ENCODE results near the gene KLK11. TPM values are rescaled to one million over a fixed set of nuclear protein-coding genes. Genes with fewer than 3 reads are reported as not detected.

Gene KLK11
- total RNA-seq, 2 donors from 2014 or later = not detected

GRCh38 chr19:51047031-51047335, 20.6 kb upstream of the KLK11 start:
- Mint-ChIP-seq H3K4me1 (ENCODE audit: low read depth) (no peaks in the 10 kb centered on the region), H3K27me3 (ENCODE audit: low read depth) (peaks cover 15% of the 10 kb centered on the region), H3K4me3 (no peak overlapping the region), H3K27ac (no peak overlapping the region), H3K36me3 (ENCODE audit: insufficient read depth in 2 of 2) (peaks cover 0 to 2% of the 10 kb centered on the region in 2 donors), H3K9me3 (peaks cover 0 to 2% of the 10 kb centered on the region in 2 donors)
- DNase-seq (no peak), ATAC-seq (replicated peaks in 1 of 2) (no peak)

- H3K27ac Mint-ChIP-seq = no peak overlapping the region
- no peaks in the 10 kb centered on the region for H3K36me3 Mint-ChIP-seq (ENCODE audit: insufficient read depth in 2 of 2)
- no peak for ATAC-seq (replicated peaks in 1 of 2)
- DNase-seq = no peak
- H3K4me1 Mint-ChIP-seq (ENCODE audit: low read depth) = no peaks in the 10 kb centered on the region
- H3K9me3 Mint-ChIP-seq = no peaks in the 10 kb centered on the region
- H3K4me3 Mint-ChIP-seq = no peak overlapping the region
- H3K27me3 Mint-ChIP-seq (ENCODE audit: low read depth) = peaks cover 14% of the 10 kb centered on the region
These were observed 17.9 kb upstream of the KLK11 start for GRCh38 chr19:51044327-51044726.

GRCh38 chr19:51043497-51043896, 17.1 kb upstream of the KLK11 start:
- Mint-ChIP-seq H3K27ac (no peak overlapping the region), H3K4me1 (ENCODE audit: low read depth) (no peaks in the 10 kb centered on the region), H3K27me3 (ENCODE audit: low read depth) (peaks cover 6% of the 10 kb centered on the region), H3K36me3 (ENCODE audit: insufficient read depth in 2 of 2) (no peaks in the 10 kb centered on the region), H3K9me3 (no peaks in the 10 kb centered on the region), H3K4me3 (no peak overlapping the region)
- DNase-seq = no peak
- ATAC-seq (replicated peaks in 1 of 2) = no peak

- H3K27ac Mint-ChIP-seq = no peak overlapping the region
- H3K4me1 Mint-ChIP-seq (ENCODE audit: low read depth) = no peaks in the 10 kb centered on the region
- no peak for DNase-seq
- H3K4me3 Mint-ChIP-seq = no peak overlapping the region
- no peaks in the 10 kb centered on the region for H3K9me3 Mint-ChIP-seq
- peaks cover 6% of the 10 kb centered on the region for H3K27me3 Mint-ChIP-seq (ENCODE audit: low read depth)
- no peak for ATAC-seq (replicated peaks in 1 of 2)
- no peaks in the 10 kb centered on the region for H3K36me3 Mint-ChIP-seq (ENCODE audit: insufficient read depth in 2 of 2)
These were observed 13.7 kb upstream of the KLK11 start for GRCh38 chr19:51040151-51040550.

GRCh38 chr19:51036519-51036918, 10.1 kb upstream of the KLK11 start:
- ATAC-seq (replicated peaks in 1 of 2) (no peak), DNase-seq (no peak)
- H3K36me3 Mint-ChIP-seq (ENCODE audit: insufficient read depth in 2 of 2) = no peaks in the 10 kb centered on the region
- H3K4me3 Mint-ChIP-seq = no peak overlapping the region
- H3K4me1 Mint-ChIP-seq (ENCODE audit: low read depth) = no peaks in the 10 kb centered on the region
- H3K9me3 Mint-ChIP-seq = no peaks in the 10 kb centered on the region
- no peak overlapping the region for H3K27ac Mint-ChIP-seq
- peaks cover 21% of the 10 kb centered on the region for H3K27me3 Mint-ChIP-seq (ENCODE audit: low read depth)

GRCh38 chr19:51034704-51035103, 8.3 kb upstream of the KLK11 start, which contains the start of gene KLK12:
Gene KLK12, minus strand, starts transcription at chr19:51035002. Its CDS starts 381 bp downstream, at chr19:51034621.
- no peaks in the 10 kb centered on the region for H3K9me3 Mint-ChIP-seq
- H3K27ac Mint-ChIP-seq = no peak within 1 kb of the TSS
- H3K27me3 Mint-ChIP-seq (ENCODE audit: low read depth) = peaks cover 21% of the 10 kb centered on the region
- H3K4me3 Mint-ChIP-seq = no peak within 1 kb of the TSS
- no peak for DNase-seq
- no peaks in the 10 kb centered on the region for H3K36me3 Mint-ChIP-seq (ENCODE audit: insufficient read depth in 2 of 2)
- no peaks in the 10 kb centered on the region for H3K4me1 Mint-ChIP-seq (ENCODE audit: low read depth)
- ATAC-seq (replicated peaks in 1 of 2) = no peak

GRCh38 chr19:51031880-51032225, 5.4 kb upstream of the KLK11 start:
- Mint-ChIP-seq H3K36me3 (ENCODE audit: insufficient read depth in 2 of 2) (no peaks in the 10 kb centered on the region), H3K9me3 (no peaks in the 10 kb centered on the region), H3K27ac (no peak overlapping the region), H3K4me1 (ENCODE audit: low read depth) (no peaks in the 10 kb centered on the region), H3K4me3 (no peak overlapping the region), H3K27me3 (ENCODE audit: low read depth) (peaks cover 31% of the 10 kb centered on the region)
- DNase-seq (no peak), ATAC-seq (replicated peaks in 1 of 2) (no peak)

- no peak for ATAC-seq (replicated peaks in 1 of 2)
- no peak for DNase-seq
- Mint-ChIP-seq H3K4me1 (ENCODE audit: low read depth) (no peaks in the 10 kb centered on the region), H3K9me3 (no peaks in the 10 kb centered on the region), H3K27me3 (ENCODE audit: low read depth) (peaks cover 36% of the 10 kb centered on the region), H3K36me3 (ENCODE audit: insufficient read depth in 2 of 2) (no peaks in the 10 kb centered on the region), H3K27ac (no peak overlapping the region), H3K4me3 (no peak overlapping the region)
These were observed 4.9 kb upstream of the KLK11 start for GRCh38 chr19:51031220-51031879.

- H3K27me3 Mint-ChIP-seq (ENCODE audit: low read depth) = peaks cover 34% of the 10 kb centered on the region
These were observed 4.2 kb upstream of the KLK11 start for GRCh38 chr19:51030631-51031030.

GRCh38 chr19:51029718-51030117, 3.3 kb upstream of the KLK11 start:
- Mint-ChIP-seq H3K4me3 (no peak overlapping the region), H3K27ac (no peak overlapping the region), H3K4me1 (ENCODE audit: low read depth) (no peaks in the 10 kb centered on the region), H3K27me3 (ENCODE audit: low read depth) (peaks cover 25% of the 10 kb centered on the region), H3K9me3 (no peaks in the 10 kb centered on the region), H3K36me3 (ENCODE audit: insufficient read depth in 2 of 2) (no peaks in the 10 kb centered on the region)
- no peak for ATAC-seq (replicated peaks in 1 of 2)
- no peak for DNase-seq

More at GRCh38 chr19:51030631-51031030, 4.2 kb upstream of the KLK11 start:
- no peaks in the 10 kb centered on the region for H3K36me3 Mint-ChIP-seq (ENCODE audit: insufficient read depth in 2 of 2)
- H3K4me1 Mint-ChIP-seq (ENCODE audit: low read depth) = no peaks in the 10 kb centered on the region
- no peak for DNase-seq
- H3K27ac Mint-ChIP-seq = no peak overlapping the region
- ATAC-seq (replicated peaks in 1 of 2) = no peak
- H3K4me3 Mint-ChIP-seq = no peak overlapping the region
- H3K9me3 Mint-ChIP-seq = no peaks in the 10 kb centered on the region

- H3K4me3 Mint-ChIP-seq = no peak overlapping the region
- H3K27ac Mint-ChIP-seq = no peak overlapping the region
- ATAC-seq (replicated peaks in 1 of 2) = no peak
- peaks cover 14% of the 10 kb centered on the region for H3K27me3 Mint-ChIP-seq (ENCODE audit: low read depth)
- no peaks in the 10 kb centered on the region for H3K9me3 Mint-ChIP-seq
- no peaks in the 10 kb centered on the region for H3K36me3 Mint-ChIP-seq (ENCODE audit: insufficient read depth in 2 of 2)
- no peaks in the 10 kb centered on the region for H3K4me1 Mint-ChIP-seq (ENCODE audit: low read depth)
- DNase-seq = no peak
These were observed 1.5 kb upstream of the KLK11 start for GRCh38 chr19:51027873-51028272.

GRCh38 chr19:51027126-51027806, 850 bp upstream of the KLK11 start:
- Mint-ChIP-seq H3K27me3 (ENCODE audit: low read depth) (peaks cover 14% of the 10 kb centered on the region), H3K27ac (no peak overlapping the region), H3K4me1 (ENCODE audit: low read depth) (no peaks in the 10 kb centered on the region), H3K36me3 (ENCODE audit: insufficient read depth in 2 of 2) (no peaks in the 10 kb centered on the region), H3K4me3 (no peak overlapping the region), H3K9me3 (no peaks in the 10 kb centered on the region)
- DNase-seq (no peak), ATAC-seq (replicated peaks in 1 of 2) (no peak)

GRCh38 chr19:51025809-51026553, 435 bp downstream of the KLK11 start:
- Mint-ChIP-seq H3K27ac (no peak overlapping the region), H3K27me3 (ENCODE audit: low read depth) (peaks cover 15% of the 10 kb centered on the region), H3K36me3 (ENCODE audit: insufficient read depth in 2 of 2) (no peaks in the 10 kb centered on the region), H3K4me1 (ENCODE audit: low read depth) (no peaks in the 10 kb centered on the region), H3K4me3 (no peak overlapping the region), H3K9me3 (no peaks in the 10 kb centered on the region)
- DNase-seq = no peak
- no peak for ATAC-seq (replicated peaks in 1 of 2)
